ENCODE data around the gene TMTC2.

The TMTC2 gene

GRCh38 chr12:82848845-82849244 is 162.1 kb downstream of the TMTC2 start:
- DNase-seq = no peak

GRCh38 chr12:82852529-82852928 is 165.8 kb downstream of the TMTC2 start:
- DNase-seq = no peak

GRCh38 chr12:82855872-82856271 is 169.2 kb downstream of the TMTC2 start:
- no peak for DNase-seq

GRCh38 chr12:82857276-82857675 is 170.6 kb downstream of the TMTC2 start:
- DNase-seq = no peak

- DNase-seq = no peak
Measured at GRCh38 chr12:82857911-82858533, 171.3 kb downstream of the TMTC2 start.

GRCh38 chr12:82858534-82858917 is 171.8 kb downstream of the TMTC2 start:
- DNase-seq = no peak

GRCh38 chr12:82862069-82862841 is 175.5 kb downstream of the TMTC2 start:
- DNase-seq = no peak

- DNase-seq = no peak
Measured at GRCh38 chr12:82862876-82863649, 176.4 kb downstream of the TMTC2 start.

- DNase-seq = no peak
Measured at GRCh38 chr12:82866227-82866775, 179.6 kb downstream of the TMTC2 start.

- no peak for DNase-seq
Measured at GRCh38 chr12:82866946-82867345, 180.2 kb downstream of the TMTC2 start.

GRCh38 chr12:82867762-82868500 is 181.2 kb downstream of the TMTC2 start:
- DNase-seq = no peak

GRCh38 chr12:82870771-82871377 is 184.2 kb downstream of the TMTC2 start:
- no peak for DNase-seq

GRCh38 chr12:82872088-82872487 is 185.4 kb downstream of the TMTC2 start:
- DNase-seq = no peak

GRCh38 chr12:82873309-82873708 is 186.6 kb downstream of the TMTC2 start:
- no peak for DNase-seq

- DNase-seq = no peak
Measured at GRCh38 chr12:82873951-82874350, 187.2 kb downstream of the TMTC2 start.

- DNase-seq = no peak
Measured at GRCh38 chr12:82874945-82875344, 188.2 kb downstream of the TMTC2 start.

- DNase-seq = no peak
Measured at GRCh38 chr12:82876075-82876474, 189.4 kb downstream of the TMTC2 start.

GRCh38 chr12:82877963-82878362 is 191.3 kb downstream of the TMTC2 start:
- no peak for DNase-seq

- DNase-seq = no peak
Measured at GRCh38 chr12:82880442-82880901, 193.8 kb downstream of the TMTC2 start.

GRCh38 chr12:82883394-82884355 is 197.0 kb downstream of the TMTC2 start:
- DNase-seq = no peak

Data from stimulated activated CD4-positive, alpha-beta T cell treated with anti-CD3 and anti-CD28 coated beads, Interleukin-2, amount 100 ng/mL, for 24 hours (primary cell).